HL-60 (cell line): ENCODE results near the gene RNGTT.

Experiments
- DNase-seq, 2 experiments: peaks; one replicate each; pipeline ENCODE4 v3.0.0-alpha.2; 2010 to 2020; ENCODE audit warnings: low read depth in 1 of 2, low spot score in 1 of 2
- H3K27ac ChIP-seq: fragments of 250-450 bp; sonication (Bioruptor Pico); replicated peaks from 2 replicates; pipeline ENCODE4 v1.5.1; 2020; ENCODE audit warnings: mild to moderate bottlenecking, moderate library complexity
- H3K27me3 ChIP-seq: fragments of 250-450 bp; sonication (Bioruptor Pico); 2 replicates; pipeline ENCODE4 v1.5.1; 2021; ENCODE audit warnings: mild to moderate bottlenecking, moderate library complexity; ENCODE audit not compliant: insufficient read depth, poor library complexity, severe bottlenecking
- H3K4me3 ChIP-seq: replicated peaks from 2 replicates; pipeline ENCODE4 v1.5.1; 2011; ENCODE audit warnings: mild to moderate bottlenecking, control low read depth, low read length; ENCODE audit not compliant: insufficient read depth
- GABPA ChIP-seq: IDR thresholded peaks from 2 replicates; pipeline ENCODE4 v1.6.1; 2012; ENCODE audit warnings: low read depth
- POLR2AphosphoS5 ChIP-seq: IDR thresholded peaks from 2 replicates; pipeline ENCODE4 v1.6.1; 2012; ENCODE audit warnings: low read depth
- SPI1 ChIP-seq: IDR thresholded peaks from 2 replicates; pipeline ENCODE4 v1.6.1; 2012; ENCODE audit warnings: low read depth, mild to moderate bottlenecking, borderline replicate concordance
- TF ChIP-seq, protein P1 (sequence below): IDR thresholded peaks from 2 replicates; pipeline ENCODE4 v1.6.1; 2012; ENCODE audit warnings: low read depth; ENCODE audit not compliant: insufficient replicate concordance
- TF ChIP-seq, protein P2 (sequence below): IDR thresholded peaks from one replicate; pipeline ENCODE4 v1.5.1; 2011; ENCODE audit warnings: low read length, control low read depth, inconsistent platforms; ENCODE audit not compliant: insufficient read depth

Gene RNGTT

GRCh38 chr6:88584581-88585275 lies 378.7 kb downstream of the RNGTT start:
- H3K27ac ChIP-seq: no peak overlapping the region
- TF ChIP-seq SPI1: no peak
- TF ChIP-seq, protein P1, sequence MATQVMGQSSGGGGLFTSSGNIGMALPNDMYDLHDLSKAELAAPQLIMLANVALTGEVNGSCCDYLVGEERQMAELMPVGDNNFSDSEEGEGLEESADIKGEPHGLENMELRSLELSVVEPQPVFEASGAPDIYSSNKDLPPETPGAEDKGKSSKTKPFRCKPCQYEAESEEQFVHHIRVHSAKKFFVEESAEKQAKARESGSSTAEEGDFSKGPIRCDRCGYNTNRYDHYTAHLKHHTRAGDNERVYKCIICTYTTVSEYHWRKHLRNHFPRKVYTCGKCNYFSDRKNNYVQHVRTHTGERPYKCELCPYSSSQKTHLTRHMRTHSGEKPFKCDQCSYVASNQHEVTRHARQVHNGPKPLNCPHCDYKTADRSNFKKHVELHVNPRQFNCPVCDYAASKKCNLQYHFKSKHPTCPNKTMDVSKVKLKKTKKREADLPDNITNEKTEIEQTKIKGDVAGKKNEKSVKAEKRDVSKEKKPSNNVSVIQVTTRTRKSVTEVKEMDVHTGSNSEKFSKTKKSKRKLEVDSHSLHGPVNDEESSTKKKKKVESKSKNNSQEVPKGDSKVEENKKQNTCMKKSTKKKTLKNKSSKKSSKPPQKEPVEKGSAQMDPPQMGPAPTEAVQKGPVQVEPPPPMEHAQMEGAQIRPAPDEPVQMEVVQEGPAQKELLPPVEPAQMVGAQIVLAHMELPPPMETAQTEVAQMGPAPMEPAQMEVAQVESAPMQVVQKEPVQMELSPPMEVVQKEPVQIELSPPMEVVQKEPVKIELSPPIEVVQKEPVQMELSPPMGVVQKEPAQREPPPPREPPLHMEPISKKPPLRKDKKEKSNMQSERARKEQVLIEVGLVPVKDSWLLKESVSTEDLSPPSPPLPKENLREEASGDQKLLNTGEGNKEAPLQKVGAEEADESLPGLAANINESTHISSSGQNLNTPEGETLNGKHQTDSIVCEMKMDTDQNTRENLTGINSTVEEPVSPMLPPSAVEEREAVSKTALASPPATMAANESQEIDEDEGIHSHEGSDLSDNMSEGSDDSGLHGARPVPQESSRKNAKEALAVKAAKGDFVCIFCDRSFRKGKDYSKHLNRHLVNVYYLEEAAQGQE: no peak
- no peak for TF ChIP-seq POLR2AphosphoS5
- TF ChIP-seq GABPA: no peak
- TF ChIP-seq, protein P2, sequence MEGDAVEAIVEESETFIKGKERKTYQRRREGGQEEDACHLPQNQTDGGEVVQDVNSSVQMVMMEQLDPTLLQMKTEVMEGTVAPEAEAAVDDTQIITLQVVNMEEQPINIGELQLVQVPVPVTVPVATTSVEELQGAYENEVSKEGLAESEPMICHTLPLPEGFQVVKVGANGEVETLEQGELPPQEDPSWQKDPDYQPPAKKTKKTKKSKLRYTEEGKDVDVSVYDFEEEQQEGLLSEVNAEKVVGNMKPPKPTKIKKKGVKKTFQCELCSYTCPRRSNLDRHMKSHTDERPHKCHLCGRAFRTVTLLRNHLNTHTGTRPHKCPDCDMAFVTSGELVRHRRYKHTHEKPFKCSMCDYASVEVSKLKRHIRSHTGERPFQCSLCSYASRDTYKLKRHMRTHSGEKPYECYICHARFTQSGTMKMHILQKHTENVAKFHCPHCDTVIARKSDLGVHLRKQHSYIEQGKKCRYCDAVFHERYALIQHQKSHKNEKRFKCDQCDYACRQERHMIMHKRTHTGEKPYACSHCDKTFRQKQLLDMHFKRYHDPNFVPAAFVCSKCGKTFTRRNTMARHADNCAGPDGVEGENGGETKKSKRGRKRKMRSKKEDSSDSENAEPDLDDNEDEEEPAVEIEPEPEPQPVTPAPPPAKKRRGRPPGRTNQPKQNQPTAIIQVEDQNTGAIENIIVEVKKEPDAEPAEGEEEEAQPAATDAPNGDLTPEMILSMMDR: no peak
- H3K27me3 ChIP-seq: peaks cover 3% of the 10 kb centered on the region
- DNase-seq: no peak
- H3K4me3 ChIP-seq: no peak overlapping the region

- DNase-seq: no peak
- TF ChIP-seq SPI1 (no peak), GABPA (no peak), POLR2AphosphoS5 (no peak)
- TF ChIP-seq, protein P1: no peak
- TF ChIP-seq, protein P2: no peak
- no peak overlapping the region for H3K27ac ChIP-seq
- no peak overlapping the region for H3K4me3 ChIP-seq
- peaks cover 3% of the 10 kb centered on the region for H3K27me3 ChIP-seq
Measured at GRCh38 chr6:88577461-88577860, 386.0 kb downstream of the RNGTT start.

- no peak for TF ChIP-seq POLR2AphosphoS5
- DNase-seq: no peak
- no peak overlapping the region for H3K27ac ChIP-seq
- no peaks in the 10 kb centered on the region for H3K27me3 ChIP-seq
- no peak overlapping the region for H3K4me3 ChIP-seq
Measured at GRCh38 chr6:88575536-88575935, 387.9 kb downstream of the RNGTT start.

DNA sequence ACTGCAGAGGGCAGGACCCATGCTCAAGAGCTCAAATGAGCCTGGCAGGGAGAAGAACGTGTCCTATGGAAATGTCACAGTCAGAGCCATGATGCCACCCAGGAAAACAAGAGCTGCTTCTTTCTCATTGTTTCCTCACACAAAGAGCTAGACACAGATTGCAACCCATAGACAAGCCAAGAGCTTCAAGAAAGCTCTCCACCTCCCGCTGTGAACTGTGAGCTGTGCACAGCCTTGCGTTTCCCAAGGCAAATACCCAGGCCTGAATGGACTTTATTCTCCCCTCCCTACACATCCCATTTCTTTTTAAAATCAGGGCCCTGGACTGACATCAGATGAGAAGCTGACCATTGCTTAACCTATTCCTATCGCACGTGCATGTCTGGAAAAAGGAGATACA lies 388.8 kb downstream of the RNGTT start:
- Histone ChIP-seq H3K27me3 (no peaks in the 10 kb centered on the region), H3K4me3 (no peak overlapping the region), H3K27ac (no peak overlapping the region)
- TF ChIP-seq GABPA (no peak), SPI1 (no peak), POLR2AphosphoS5 (no peak)
- TF ChIP-seq, protein P1: no peak
- TF ChIP-seq, protein P2: no peak
- DNase-seq: no peak
